Measurements from ENCODE around the gene GRIN1.

GRIN1 gene

GRCh38 chr9:137217276-137218211 is 78.6 kb downstream of the GRIN1 start:
- no peak for DNase-seq (ENCODE audit: low read depth)

- DNase-seq (ENCODE audit: low read depth) = no peak
Measured at GRCh38 chr9:137218212-137218753, 79.3 kb downstream of the GRIN1 start.
